IPS-NIHi7 (cell line): ENCODE results near the gene TRNAU1AP.
"Not testable (repeated sequence)": the region's sequence is repeated elsewhere in the genome, so short reads cannot be mapped to it uniquely, and the experiment has no call there.

Experiments used
- DNase-seq: peaks from one replicate; pipeline ENCODE4 v3.0.0; 2012; ENCODE audit warnings: mixed read lengths; ENCODE audit errors: extremely low spot score

Gene TRNAU1AP

GRCh38 chr1:28552758-28553663 lies at the start of gene TRNAU1AP:
Gene TRNAU1AP (plus strand): TSS chr1:28553085. CDS start chr1:28553111, 26 bp downstream.
- DNase-seq: peak; percentile 99

GRCh38 chr1:28503117-28503516 lies 49.8 kb upstream of the TRNAU1AP start:
- no peak for DNase-seq

GRCh38 chr1:28505406-28506187 lies 47.3 kb upstream of the TRNAU1AP start, which contains the start of gene RCC1:
Gene RCC1 (plus strand): TSS chr1:28506043. CDS start chr1:28529867, 23,824 bp downstream.
- DNase-seq: peak; percentile 98

- DNase-seq: no peak
Observed at GRCh38 chr1:28506907-28507246, 46.0 kb upstream of the TRNAU1AP start.

GRCh38 chr1:28507247-28507645 lies 45.6 kb upstream of the TRNAU1AP start:
- no peak for DNase-seq

- DNase-seq: no peak
Observed at GRCh38 chr1:28507646-28508434, 45.0 kb upstream of the TRNAU1AP start.

- DNase-seq: no peak
Observed at GRCh38 chr1:28508435-28508754, 44.5 kb upstream of the TRNAU1AP start.

GRCh38 chr1:28509705-28510272 lies 43.1 kb upstream of the TRNAU1AP start:
- DNase-seq: no peak

GRCh38 chr1:28510273-28510969 lies 42.5 kb upstream of the TRNAU1AP start:
- no peak for DNase-seq

GRCh38 chr1:28510970-28511440 lies 41.9 kb upstream of the TRNAU1AP start:
- DNase-seq: no peak

- no peak for DNase-seq
Observed at GRCh38 chr1:28512058-28512611, 40.8 kb upstream of the TRNAU1AP start.

GRCh38 chr1:28514445-28514933 lies 38.4 kb upstream of the TRNAU1AP start:
- not testable (repeated sequence) for DNase-seq

- no peak for DNase-seq
Observed at GRCh38 chr1:28516518-28516956, 36.3 kb upstream of the TRNAU1AP start.

GRCh38 chr1:28517649-28517999 lies 35.3 kb upstream of the TRNAU1AP start:
- DNase-seq: no peak

GRCh38 chr1:28518000-28518744 lies 34.7 kb upstream of the TRNAU1AP start:
- peak; percentile 89 for DNase-seq

GRCh38 chr1:28518745-28519341 lies 34.0 kb upstream of the TRNAU1AP start:
- DNase-seq: no peak

GRCh38 chr1:28519946-28520725 lies 32.7 kb upstream of the TRNAU1AP start:
- DNase-seq: no peak

- not testable (repeated sequence) for DNase-seq
Observed at GRCh38 chr1:28520796-28521195, 32.1 kb upstream of the TRNAU1AP start.
